ENCODE measurements around the gene ABCA6.
"Not testable (repeated sequence)": the region's sequence is repeated elsewhere in the genome, so short reads cannot be mapped to it uniquely, and the experiment has no call there.

The ABCA6 gene

GRCh38 chr17:69141431-69142174 lies at the start of gene ABCA6:
Gene ABCA6, minus strand, starts transcription at chr17:69141895. Its CDS starts 1,192 bp downstream, at chr17:69140703.
- DNase-seq (ENCODE audit: low read depth in 1 of 2, low spot score in 1 of 2): no peak

- no peak for DNase-seq (ENCODE audit: low read depth in 1 of 2, low spot score in 1 of 2)
These were observed 47.1 kb upstream of the ABCA6 start for GRCh38 chr17:69188796-69189195.

GRCh38 chr17:69188064-69188463 lies 46.4 kb upstream of the ABCA6 start:
- no peak for DNase-seq (ENCODE audit: low read depth in 1 of 2, low spot score in 1 of 2)

GRCh38 chr17:69187294-69187693 lies 45.6 kb upstream of the ABCA6 start:
- no peak for DNase-seq (ENCODE audit: low read depth in 1 of 2, low spot score in 1 of 2)

- DNase-seq (ENCODE audit: low read depth in 1 of 2, low spot score in 1 of 2): no peak
These were observed 37.7 kb upstream of the ABCA6 start for GRCh38 chr17:69179227-69179952.

- DNase-seq (ENCODE audit: low read depth in 1 of 2, low spot score in 1 of 2): no peak
These were observed 34.7 kb upstream of the ABCA6 start for GRCh38 chr17:69176457-69176795.

- no peak for DNase-seq (ENCODE audit: low read depth in 1 of 2, low spot score in 1 of 2)
These were observed 34.1 kb upstream of the ABCA6 start for GRCh38 chr17:69175625-69176456.

GRCh38 chr17:69175262-69175624 lies 33.5 kb upstream of the ABCA6 start:
- no peak for DNase-seq (ENCODE audit: low read depth in 1 of 2, low spot score in 1 of 2)

GRCh38 chr17:69173118-69173517 lies 31.4 kb upstream of the ABCA6 start:
- DNase-seq (ENCODE audit: low read depth in 1 of 2, low spot score in 1 of 2): no peak

GRCh38 chr17:69170377-69170776 lies 28.7 kb upstream of the ABCA6 start:
- no peak for DNase-seq (ENCODE audit: low read depth in 1 of 2, low spot score in 1 of 2)

GRCh38 chr17:69168642-69169041 lies 26.9 kb upstream of the ABCA6 start:
- DNase-seq (ENCODE audit: low read depth in 1 of 2, low spot score in 1 of 2): not testable (repeated sequence)

- no peak for DNase-seq (ENCODE audit: low read depth in 1 of 2, low spot score in 1 of 2)
These were observed 25.3 kb upstream of the ABCA6 start for GRCh38 chr17:69166957-69167356.

- no peak for DNase-seq (ENCODE audit: low read depth in 1 of 2, low spot score in 1 of 2)
These were observed 22.5 kb upstream of the ABCA6 start for GRCh38 chr17:69164206-69164605.

GRCh38 chr17:69159418-69159817 lies 17.7 kb upstream of the ABCA6 start:
- DNase-seq (ENCODE audit: low read depth in 1 of 2, low spot score in 1 of 2): no peak

GRCh38 chr17:69154267-69154666 lies 12.6 kb upstream of the ABCA6 start:
- DNase-seq (ENCODE audit: low read depth in 1 of 2, low spot score in 1 of 2): no peak

- DNase-seq (ENCODE audit: low read depth in 1 of 2, low spot score in 1 of 2): no peak
These were observed 8.6 kb upstream of the ABCA6 start for GRCh38 chr17:69150333-69150732.

- no peak for DNase-seq (ENCODE audit: low read depth in 1 of 2, low spot score in 1 of 2)
These were observed 5.8 kb upstream of the ABCA6 start for GRCh38 chr17:69147460-69147859.

GRCh38 chr17:69144331-69145255 lies 2.9 kb upstream of the ABCA6 start:
- no peak for DNase-seq (ENCODE audit: low read depth in 1 of 2, low spot score in 1 of 2)

- DNase-seq (ENCODE audit: low read depth in 1 of 2, low spot score in 1 of 2): no peak
These were observed 2.1 kb upstream of the ABCA6 start for GRCh38 chr17:69143683-69144231.

GRCh38 chr17:69143151-69143550 lies 1.5 kb upstream of the ABCA6 start:
- DNase-seq (ENCODE audit: low read depth in 1 of 2, low spot score in 1 of 2): no peak

Data from activated T-helper 1 cell treated with anti-CD3 and anti-CD28 coated beads, Interleukin-2, amount 50 U/mL, for 16 hours (primary cell).